Melanocyte of skin (primary cell): ENCODE data around the gene SLC44A4. TPM values are rescaled to one million over a fixed set of nuclear protein-coding genes. Genes with fewer than 3 reads are reported as not detected.

Experiments
- small RNA-seq, 2 donors: library from RNA; depleted of rRNA; stranded (forward); fragments of <200 nt; gene quantifications; one replicate each; pipeline ENCODE3, GENCODE V24; 2012
- total RNA-seq, 2 donors: library from RNA; depleted of rRNA; stranded (reverse); fragments of >200 nt; gene quantifications; 2 replicates each; pipeline ENCODE4 v1.2.3, GENCODE V29; 2012

The SLC44A4 gene
- not detected for total RNA-seq

GRCh38 chr6:31878726-31879125 lies at the start of gene SLC44A4:
TSS of gene SLC44A4 (minus strand) at chr6:31878997. CDS start at chr6:31878980, 17 bp downstream.

GRCh38 chr6:31927242-31927862 lies 48.6 kb upstream of the SLC44A4 start, which contains the start of gene C2:
TSS of gene C2 (plus strand) at chr6:31927717. CDS start at chr6:31927753, 36 bp downstream.

DNA sequence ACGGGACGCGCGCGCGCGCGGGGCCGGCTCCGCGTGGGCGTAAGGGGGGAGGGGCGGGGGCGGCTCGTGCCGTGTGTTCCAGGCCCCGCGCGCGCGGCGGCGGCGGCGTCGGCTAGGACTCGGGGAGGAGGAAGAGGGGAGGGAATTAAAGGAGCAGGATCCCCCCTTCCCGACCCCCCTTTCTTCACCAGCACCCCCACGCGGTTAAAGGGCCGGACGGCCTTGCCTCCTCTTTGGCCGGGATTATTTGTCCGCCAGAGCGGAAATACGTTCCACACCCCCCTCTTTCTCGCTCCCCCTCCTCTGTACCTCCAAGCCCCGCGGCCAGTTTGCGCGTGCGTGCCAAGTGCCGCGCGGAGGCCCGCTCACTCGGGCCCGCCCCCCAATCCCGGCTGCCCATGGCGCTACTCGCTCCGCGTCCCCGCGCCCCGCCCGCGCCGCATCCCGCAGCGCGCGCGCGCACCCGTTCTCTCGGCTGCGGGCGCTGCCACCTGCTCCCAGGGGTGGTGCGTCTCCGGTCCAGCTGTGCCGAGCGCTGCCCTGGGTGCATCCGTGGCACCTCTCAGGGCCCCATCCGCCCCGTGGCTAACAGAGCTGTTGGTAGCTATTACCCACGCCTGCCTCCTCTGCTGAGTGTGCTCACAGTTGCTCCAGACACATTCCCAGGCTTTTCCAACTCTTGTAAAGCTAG lies 23.3 kb upstream of the SLC44A4 start, which contains the start of gene ZBTB12:
Gene ZBTB12, minus strand, starts transcription at position 134 of the 691 bp plus-strand sequence. CDS start 781 bp downstream, outside the sequence.

GRCh38 chr6:31897612-31898382 lies 19.0 kb upstream of the SLC44A4 start, which contains the start of gene EHMT2:
TSS of gene EHMT2 (minus strand) at chr6:31897698. CDS start at chr6:31897677, 21 bp downstream.

DNA sequence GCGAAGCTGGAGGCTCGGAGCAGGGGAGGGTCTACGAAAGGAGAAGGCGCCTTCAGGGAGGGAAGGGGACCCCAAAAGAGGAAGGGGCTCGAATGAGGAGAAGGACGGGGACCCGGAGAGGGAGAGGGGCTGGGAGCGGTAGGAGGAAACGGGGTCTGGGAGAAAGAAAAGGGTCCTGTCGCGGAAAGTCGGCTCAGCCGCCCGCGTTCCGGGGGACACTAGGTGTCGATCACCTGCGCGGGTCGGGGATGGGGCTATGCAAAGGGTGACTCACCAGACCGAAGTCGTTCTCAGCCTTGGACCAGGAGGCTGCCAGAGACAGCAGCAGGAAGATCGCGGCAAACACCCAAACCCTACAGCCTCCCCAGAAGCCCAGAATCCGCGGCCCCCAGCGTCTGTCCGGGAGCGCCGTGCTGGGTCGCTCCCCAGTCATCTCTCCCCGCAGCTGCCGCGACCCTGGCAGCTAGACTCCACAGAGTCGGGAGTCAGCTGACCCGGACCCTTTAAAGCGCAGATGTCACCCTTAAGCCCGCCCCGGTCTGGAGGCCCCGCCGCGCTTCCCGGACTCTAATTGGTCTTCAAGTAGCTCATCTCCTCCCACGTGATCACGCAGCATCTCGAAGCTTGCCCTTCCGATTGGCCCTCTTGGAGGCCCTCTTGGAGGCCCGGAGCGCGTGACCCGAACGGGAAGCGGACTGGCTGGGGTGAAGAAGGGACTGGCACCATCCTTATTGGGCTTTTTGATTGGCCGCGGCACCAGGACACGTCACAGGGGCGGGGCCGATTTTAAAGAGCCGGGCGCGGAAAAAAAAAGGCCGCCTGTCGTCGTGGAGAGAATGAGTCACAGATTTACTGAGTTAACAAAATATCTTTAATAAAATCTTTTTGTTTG lies 16.2 kb downstream of the SLC44A4 start, which contains the start of gene NEU1:
Gene NEU1, minus strand, starts transcription at position 478 of the 892 bp plus-strand sequence. Its CDS starts 45 bp downstream, at position 433.

GRCh38 chr6:31827286-31828079 lies 51.3 kb downstream of the SLC44A4 start, which contains the start of gene HSPA1B:
TSS of gene HSPA1B (plus strand) at chr6:31827738. CDS start at chr6:31827951, 213 bp downstream.

DNA sequence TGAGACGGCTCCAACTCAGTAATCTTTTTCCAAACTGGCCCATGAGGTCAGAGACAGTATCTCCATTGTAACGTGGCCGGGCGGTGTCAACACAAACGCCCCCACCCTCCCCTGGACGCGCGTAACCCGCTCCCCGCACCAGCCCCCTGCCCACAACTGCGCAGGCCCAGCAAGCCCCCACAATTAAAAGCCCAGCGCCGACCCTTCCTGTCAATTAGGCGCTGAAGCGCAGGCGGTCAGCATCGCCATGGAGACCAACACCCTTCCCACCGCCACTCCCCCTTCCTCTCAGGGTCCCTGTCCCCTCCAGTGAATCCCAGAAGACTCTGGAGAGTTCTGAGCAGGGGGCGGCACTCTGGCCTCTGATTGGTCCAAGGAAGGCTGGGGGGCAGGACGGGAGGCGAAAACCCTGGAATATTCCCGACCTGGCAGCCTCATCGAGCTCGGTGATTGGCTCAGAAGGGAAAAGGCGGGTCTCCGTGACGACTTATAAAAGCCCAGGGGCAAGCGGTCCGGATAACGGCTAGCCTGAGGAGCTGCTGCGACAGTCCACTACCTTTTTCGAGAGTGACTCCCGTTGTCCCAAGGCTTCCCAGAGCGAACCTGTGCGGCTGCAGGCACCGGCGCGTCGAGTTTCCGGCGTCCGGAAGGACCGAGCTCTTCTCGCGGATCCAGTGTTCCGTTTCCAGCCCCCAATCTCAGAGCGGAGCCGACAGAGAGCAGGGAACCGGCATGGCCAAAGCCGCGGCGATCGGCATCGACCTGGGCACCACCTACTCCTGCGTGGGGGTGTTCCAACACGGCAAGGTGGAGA lies 63.6 kb downstream of the SLC44A4 start, which contains the start of the genes HSPA1A and HSPA1L:
Gene HSPA1A, plus strand, starts transcription at position 519 of the 814 bp plus-strand sequence. Its CDS starts 214 bp downstream, at position 733.
Gene HSPA1L, minus strand, starts transcription at position 259 of the 814 bp plus-strand sequence. CDS start 3,311 bp downstream, outside the sequence.

Small RNA genes lying within 50 kb of the gene (small RNA-seq; reads per million reads assigned to genes)
- gene SNORD48, result 37.1 to 48.4 reads per million in 2 donors
- 0 reads per million in 2 donors for gene SNORD52

Other genes starting within 250 kb of the SLC44A4 start
- 100 to 1,000 TPM; 125 to 160 TPM for gene BAG6, start 226.3 kb downstream of the SLC44A4 start, total RNA-seq
- 1 to 10 TPM in 1 of 2 donors, under 1 TPM in 1; 0.33 to 1.0 TPM for gene APOM, start 223.1 kb downstream of the SLC44A4 start, total RNA-seq
- gene C6orf47, start 218.2 kb downstream of the SLC44A4 start, total RNA-seq, result 10 to 100 TPM; 21.3 to 23.1 TPM
- 10 to 100 TPM; 13.1 to 17.3 TPM for gene GPANK1, start 214.0 kb downstream of the SLC44A4 start, total RNA-seq
- gene CSNK2B, start 212.9 kb downstream of the SLC44A4 start, total RNA-seq, result 100 to 1,000 TPM; 142 to 170 TPM
- 1 to 10 TPM in 1 of 2 donors, under 1 TPM in 1; 1.00 to 2.1 TPM for gene LY6G5B, start 209.0 kb downstream of the SLC44A4 start, total RNA-seq
- under 1 TPM; under 0.01 to 0.67 TPM for gene LY6G5C, start 197.9 kb downstream of the SLC44A4 start, total RNA-seq
- gene ABHD16A, start 175.7 kb downstream of the SLC44A4 start, total RNA-seq, result 10 to 100 TPM; 47.0 to 53.0 TPM
- gene LY6G6F, start 172.1 kb downstream of the SLC44A4 start, total RNA-seq, result not detected
- not detected for gene LY6G6D, start 163.6 kb downstream of the SLC44A4 start, total RNA-seq
- not detected for gene LY6G6C, start 157.3 kb downstream of the SLC44A4 start, total RNA-seq
- not detected for gene MPIG6B, start 155.6 kb downstream of the SLC44A4 start, total RNA-seq
- 10 to 100 TPM; 10.3 to 22.0 TPM for gene DDAH2, start 149.7 kb downstream of the SLC44A4 start, total RNA-seq
- 100 to 1,000 TPM; 511 to 845 TPM for gene CLIC1, start 142.5 kb downstream of the SLC44A4 start, total RNA-seq
- gene MSH5, start 139.0 kb downstream of the SLC44A4 start, total RNA-seq, result 10 to 100 TPM; 17.6 to 22.0 TPM
- 1 to 10 TPM in 1 of 2 donors, under 1 TPM in 1; 0.69 to 1.7 TPM for gene SAPCD1, start 116.3 kb downstream of the SLC44A4 start, total RNA-seq
- gene VWA7, start 101.7 kb downstream of the SLC44A4 start, total RNA-seq, result not detected
- gene VARS1, start 83.2 kb downstream of the SLC44A4 start, total RNA-seq, result 10 to 100 TPM; 58.5 to 66.6 TPM
- 10 to 100 TPM; 41.0 to 61.6 TPM for gene LSM2, start 72.0 kb downstream of the SLC44A4 start, total RNA-seq
- gene HSPA1L, start 63.7 kb downstream of the SLC44A4 start, total RNA-seq, result under 1 TPM; 0.67 to 0.69 TPM
- gene HSPA1A, start 63.5 kb downstream of the SLC44A4 start, total RNA-seq, result 100 to 1,000 TPM in 1 of 2 donors, 10 to 100 TPM in 1; 55.7 to 144 TPM
- 100 to 1,000 TPM in 1 of 2 donors, 10 to 100 TPM in 1; 95.3 to 188 TPM for gene HSPA1B, start 51.3 kb downstream of the SLC44A4 start, total RNA-seq
- gene NEU1, start 16.2 kb downstream of the SLC44A4 start, total RNA-seq, result 100 to 1,000 TPM; 114 to 132 TPM
- gene EHMT2, start 18.7 kb upstream of the SLC44A4 start, total RNA-seq, result 10 to 100 TPM; 29.9 to 44.3 TPM
- 1 to 10 TPM; 1.7 to 3.0 TPM for gene ZBTB12, start 23.1 kb upstream of the SLC44A4 start, total RNA-seq
- 1 to 10 TPM; 2.4 to 3.7 TPM for gene C2, start 48.7 kb upstream of the SLC44A4 start, total RNA-seq
- gene CFB, start 67.1 kb upstream of the SLC44A4 start, total RNA-seq, result 1 to 10 TPM; 1.7 to 4.1 TPM
- gene NELFE, start 80.0 kb upstream of the SLC44A4 start, total RNA-seq, result 100 to 1,000 TPM in 1 of 2 donors, 10 to 100 TPM in 1; 73.6 to 114 TPM
- gene SKIC2, start 80.2 kb upstream of the SLC44A4 start, total RNA-seq, result 10 to 100 TPM; 50.6 to 54.4 TPM
- gene DXO, start 93.1 kb upstream of the SLC44A4 start, total RNA-seq, result 10 to 100 TPM; 13.1 to 16.0 TPM
- gene C4A, start 103.1 kb upstream of the SLC44A4 start, total RNA-seq, result 1 to 10 TPM in 1 of 2 donors, under 1 TPM in 1; 0.33 to 1.4 TPM
- 1 to 10 TPM in 1 of 2 donors, under 1 TPM in 1; 0.67 to 1.4 TPM for gene C4B, start 135.8 kb upstream of the SLC44A4 start, total RNA-seq
- gene CYP21A2, start 159.4 kb upstream of the SLC44A4 start, total RNA-seq, result not detected
- gene TNXB, start 230.3 kb upstream of the SLC44A4 start, total RNA-seq, result under 1 TPM; under 0.01 TPM
- 10 to 100 TPM; 23.6 to 29.3 TPM for gene ATF6B, start 249.2 kb upstream of the SLC44A4 start, total RNA-seq